ENCODE results near the gene MDFI. TPM values are rescaled to one million over a fixed set of nuclear protein-coding genes. Genes with fewer than 3 reads are reported as not detected.

Gene MDFI
- total and polyA plus RNA-seq, 2 experiments from 2014 or later = not detected

DNA sequence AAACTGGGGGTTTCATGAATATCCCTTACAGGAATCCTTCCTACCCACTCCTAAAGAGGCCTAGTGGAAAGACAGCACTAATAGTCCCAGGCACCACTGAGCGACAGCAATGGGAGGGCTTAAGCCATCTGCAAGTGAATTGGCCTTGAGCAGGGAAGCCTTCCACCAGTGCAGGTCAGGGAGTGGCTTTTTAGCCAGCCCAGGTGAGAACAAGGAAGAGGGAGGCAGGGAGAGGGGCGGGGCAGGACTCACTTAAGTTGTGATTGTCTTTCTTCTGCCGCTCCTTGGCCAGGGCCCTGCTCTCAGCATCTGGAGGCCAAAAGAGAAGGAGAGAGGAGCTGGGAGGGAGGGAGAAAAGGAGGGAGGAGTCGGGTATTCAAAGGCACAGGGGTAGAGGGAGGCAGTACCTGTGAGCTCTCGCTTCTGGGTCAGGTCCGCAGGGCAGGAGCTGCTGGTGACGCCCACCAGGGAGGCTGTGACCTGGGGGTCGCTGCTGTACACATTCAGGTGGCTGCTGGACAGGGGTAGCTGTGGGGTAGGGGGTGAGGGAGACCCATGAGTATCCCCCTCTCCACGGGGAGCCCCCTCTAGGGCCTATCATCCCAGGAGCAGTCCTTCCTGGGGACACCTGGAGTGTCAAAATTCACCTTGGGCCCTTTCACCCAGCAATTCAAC lies 49.4 kb downstream of the MDFI start:
- H3K9me3 ChIP-seq (ENCODE audit: low read depth) = no peaks in the 10 kb centered on the region
- no peaks in the 10 kb centered on the region for H3K79me2 ChIP-seq (ENCODE audit: insufficient read depth)
- no peak overlapping the region for H3K27ac ChIP-seq
- peaks cover 8% of the 10 kb centered on the region for H3K4me1 ChIP-seq (ENCODE audit: insufficient read depth)
- no peak overlapping the region for H2AFZ ChIP-seq
- 80 to 87% methylated on average over 9 of the region's 9 CpGs for WGBS, 2 experiments (ENCODE audit: low coverage in 1 of 2, low lambda C conversion rate in 2 of 2, missing lambda C conversion rate in 2 of 2)
- H3F3A ChIP-seq (ENCODE audit: insufficient read depth) = no peaks in the 10 kb centered on the region
- no peak for DNase-seq
- H4K20me1 ChIP-seq (ENCODE audit: insufficient read depth) = no peaks in the 10 kb centered on the region
- no peaks in the 10 kb centered on the region for H3K27me3 ChIP-seq (replicated peaks; ENCODE audit: insufficient read depth)
- no peaks in the 10 kb centered on the region for H3K9me2 ChIP-seq (ENCODE audit: insufficient read depth)
- H3K4me2 ChIP-seq (ENCODE audit: unreplicated experiment) = no peak overlapping the region
- TF ChIP-seq EZH2phosphoT487 (IDR thresholded peaks at IDR 0.05; ENCODE audit: insufficient read depth, low read depth) = no peak
- no peak for TF ChIP-seq EZH2 (IDR thresholded peaks at IDR 0.05; ENCODE audit: insufficient read depth, poor library complexity, severe bottlenecking)
- no peak overlapping the region for H3K4me3 ChIP-seq
- in situ Hi-C loops (cut with MboI) = no loop called here
- no peak overlapping the region for H3K9ac ChIP-seq
- H3K36me3 ChIP-seq (ENCODE audit: low read depth) = no peaks in the 10 kb centered on the region

DNA sequence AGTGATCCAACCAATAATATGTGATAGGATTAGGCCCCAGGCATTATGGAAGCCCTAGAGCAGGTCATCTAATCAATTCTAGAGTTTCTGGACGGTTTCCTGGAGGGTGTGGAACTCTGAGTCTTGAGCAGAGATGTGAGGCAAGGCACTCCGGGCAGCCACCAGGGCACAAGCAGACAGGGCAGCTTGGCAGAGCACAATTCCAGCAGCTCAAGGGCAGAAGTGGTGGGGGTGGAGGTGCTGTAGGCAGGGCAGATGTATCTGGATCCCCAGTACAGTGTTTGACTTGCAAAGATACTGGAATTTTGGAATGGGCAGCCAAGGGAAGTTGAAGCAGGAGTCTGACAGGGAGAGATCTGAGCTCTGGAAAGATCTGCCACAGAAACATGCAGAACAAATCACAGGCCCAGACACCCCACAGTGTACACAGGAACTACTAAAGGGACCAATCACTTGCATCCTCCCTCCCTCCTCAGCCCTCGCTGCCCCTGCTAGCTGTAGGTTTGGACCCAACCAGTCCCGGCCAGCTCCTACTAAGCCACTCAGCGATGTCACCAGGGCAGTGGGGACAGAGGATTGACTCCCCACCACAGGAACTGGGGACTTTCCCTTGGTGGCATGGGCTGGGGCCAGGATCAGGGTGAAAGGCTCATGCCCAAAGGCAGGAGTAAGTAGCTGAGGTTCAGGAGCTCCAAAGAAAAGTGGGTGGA lies 50.1 kb downstream of the MDFI start:
- H3K9me3 ChIP-seq (ENCODE audit: low read depth) = no peaks in the 10 kb centered on the region
- no peaks in the 10 kb centered on the region for H3F3A ChIP-seq (ENCODE audit: insufficient read depth)
- no peak for DNase-seq
- H2AFZ ChIP-seq = no peak overlapping the region
- no peak overlapping the region for H3K4me2 ChIP-seq (ENCODE audit: unreplicated experiment)
- no peaks in the 10 kb centered on the region for H3K9me2 ChIP-seq (ENCODE audit: insufficient read depth)
- no peaks in the 10 kb centered on the region for H4K20me1 ChIP-seq (ENCODE audit: insufficient read depth)
- H3K79me2 ChIP-seq (ENCODE audit: insufficient read depth) = no peaks in the 10 kb centered on the region
- no peaks in the 10 kb centered on the region for H3K36me3 ChIP-seq (ENCODE audit: low read depth)
- H3K4me1 ChIP-seq (ENCODE audit: insufficient read depth) = peaks cover 8% of the 10 kb centered on the region
- in situ Hi-C loops (cut with MboI) = no loop called here
- H3K4me3 ChIP-seq = no peak overlapping the region
- TF ChIP-seq EZH2 (IDR thresholded peaks at IDR 0.05; ENCODE audit: insufficient read depth, poor library complexity, severe bottlenecking) = no peak
- TF ChIP-seq EZH2phosphoT487 (IDR thresholded peaks at IDR 0.05; ENCODE audit: insufficient read depth, low read depth) = no peak
- H3K27ac ChIP-seq = no peak overlapping the region
- 84 to 90% methylated on average over 5 of the region's 5 CpGs for WGBS, 2 experiments (ENCODE audit: low coverage in 1 of 2, low lambda C conversion rate in 2 of 2, missing lambda C conversion rate in 2 of 2)
- no peaks in the 10 kb centered on the region for H3K27me3 ChIP-seq (replicated peaks; ENCODE audit: insufficient read depth)
- H3K9ac ChIP-seq = no peak overlapping the region

DNA sequence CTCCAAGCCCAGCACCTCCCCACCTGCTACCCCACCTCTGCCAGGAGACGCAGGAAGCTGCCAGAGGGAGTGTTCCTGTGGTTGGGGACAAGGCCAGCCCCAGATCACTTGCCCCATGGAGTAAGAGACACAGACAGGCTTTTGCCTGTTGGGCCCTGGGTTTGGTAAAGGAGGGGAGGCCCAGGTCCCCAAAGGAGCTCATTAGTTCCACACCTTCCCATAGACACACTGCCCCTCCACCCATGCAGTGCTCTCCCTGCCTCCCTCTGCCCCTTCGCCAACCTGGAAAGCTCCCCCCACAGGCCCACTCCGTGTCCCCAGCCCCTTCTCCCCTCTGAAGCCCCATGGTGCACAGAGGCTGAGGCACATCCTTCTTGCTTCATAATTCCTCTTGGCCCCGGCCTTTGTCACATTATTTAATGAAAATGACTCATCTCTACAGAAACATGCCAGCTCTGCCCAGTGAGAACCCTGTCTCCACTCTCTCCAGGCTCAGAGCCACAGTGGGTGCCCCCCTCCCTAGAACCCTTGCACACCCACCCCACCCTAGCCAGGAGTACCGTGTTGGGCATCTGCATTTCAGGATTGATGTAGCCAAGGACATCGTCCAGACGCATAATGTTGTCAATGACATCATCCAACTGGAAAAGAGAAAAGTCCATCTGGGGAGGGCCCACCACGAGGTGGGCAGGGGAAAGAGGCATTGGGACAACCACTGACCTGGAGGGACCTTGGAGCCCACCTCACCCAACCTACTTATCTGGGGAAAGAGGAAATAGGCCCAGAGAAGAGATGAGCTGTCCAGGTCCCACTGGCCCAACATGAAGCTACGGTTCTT lies 51.1 kb downstream of the MDFI start:
- Histone ChIP-seq H3K27me3 (replicated peaks; ENCODE audit: insufficient read depth) (no peaks in the 10 kb centered on the region), H3F3A (ENCODE audit: insufficient read depth) (no peaks in the 10 kb centered on the region), H3K79me2 (ENCODE audit: insufficient read depth) (no peaks in the 10 kb centered on the region), H3K4me1 (ENCODE audit: insufficient read depth) (peaks cover 8% of the 10 kb centered on the region), H3K9me3 (ENCODE audit: low read depth) (no peaks in the 10 kb centered on the region), H3K4me3 (no peak overlapping the region), H3K9me2 (ENCODE audit: insufficient read depth) (no peaks in the 10 kb centered on the region), H3K4me2 (ENCODE audit: unreplicated experiment) (no peak overlapping the region), H3K36me3 (ENCODE audit: low read depth) (no peaks in the 10 kb centered on the region), H3K9ac (no peak overlapping the region), H2AFZ (no peak overlapping the region), H4K20me1 (ENCODE audit: insufficient read depth) (no peaks in the 10 kb centered on the region), H3K27ac (no peak overlapping the region)
- in situ Hi-C loops (cut with MboI) = no loop called here
- WGBS, 2 experiments (ENCODE audit: low coverage in 1 of 2, low lambda C conversion rate in 2 of 2, missing lambda C conversion rate in 2 of 2) = 30% methylated on average over 9 of the region's 9 CpGs
- DNase-seq = peak; percentile 79
- TF ChIP-seq EZH2phosphoT487 (IDR thresholded peaks at IDR 0.05; ENCODE audit: insufficient read depth, low read depth) = no peak
- no peak for TF ChIP-seq EZH2 (IDR thresholded peaks at IDR 0.05; ENCODE audit: insufficient read depth, poor library complexity, severe bottlenecking)

DNA sequence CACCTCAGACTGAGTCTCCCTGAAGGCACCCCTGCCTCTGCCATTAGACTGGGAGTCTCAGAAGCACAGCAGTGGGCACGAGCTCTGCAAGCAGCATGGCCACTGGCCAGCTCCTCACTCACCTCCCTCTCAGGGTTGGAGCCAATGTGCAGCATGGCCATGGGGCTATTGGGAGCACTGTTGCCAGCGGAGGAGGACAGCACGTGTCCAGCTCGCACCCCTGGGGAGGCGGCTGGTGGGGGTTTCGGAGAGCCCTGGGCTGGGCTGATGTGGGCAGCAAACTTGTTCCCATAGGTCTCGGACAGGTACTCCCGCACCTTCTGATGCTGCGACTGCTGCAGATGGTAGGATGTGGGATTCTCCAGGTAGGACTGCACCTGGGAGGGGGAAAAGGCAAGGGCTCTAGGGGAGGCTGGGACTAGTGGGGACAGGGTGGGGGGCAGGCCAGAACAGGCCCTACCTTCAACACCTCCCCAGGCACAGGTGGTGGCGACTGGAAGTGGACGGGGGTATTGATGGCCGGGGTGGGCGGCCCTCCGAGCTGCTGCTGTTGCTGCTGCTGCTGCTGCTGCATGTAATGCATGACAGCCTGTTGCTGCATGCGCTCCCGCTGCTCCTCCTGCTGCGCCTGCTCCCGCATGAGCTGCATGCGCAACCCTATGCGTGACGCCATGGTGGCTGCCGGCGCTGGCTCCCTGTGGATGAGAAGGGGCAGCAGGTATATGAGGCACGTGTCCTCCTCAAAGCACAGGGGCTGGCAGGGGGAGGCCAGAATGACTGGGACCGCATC lies 52.5 kb downstream of the MDFI start:
- no peaks in the 10 kb centered on the region for H3K27me3 ChIP-seq (replicated peaks; ENCODE audit: insufficient read depth)
- H3K79me2 ChIP-seq (ENCODE audit: insufficient read depth) = no peaks in the 10 kb centered on the region
- no peak overlapping the region for H3K4me2 ChIP-seq (ENCODE audit: unreplicated experiment)
- 94% methylated on average over 25 of the region's 25 CpGs for WGBS, 2 experiments (ENCODE audit: low coverage in 1 of 2, low lambda C conversion rate in 2 of 2, missing lambda C conversion rate in 2 of 2)
- TF ChIP-seq EZH2phosphoT487 (IDR thresholded peaks at IDR 0.05; ENCODE audit: insufficient read depth, low read depth) = no peak
- TF ChIP-seq EZH2 (IDR thresholded peaks at IDR 0.05; ENCODE audit: insufficient read depth, poor library complexity, severe bottlenecking) = no peak
- H3K36me3 ChIP-seq (ENCODE audit: low read depth) = no peaks in the 10 kb centered on the region
- no peak overlapping the region for H2AFZ ChIP-seq
- in situ Hi-C loops (cut with MboI) = no loop called here
- H3F3A ChIP-seq (ENCODE audit: insufficient read depth) = no peaks in the 10 kb centered on the region
- no peaks in the 10 kb centered on the region for H4K20me1 ChIP-seq (ENCODE audit: insufficient read depth)
- H3K9ac ChIP-seq = no peak overlapping the region
- H3K4me1 ChIP-seq (ENCODE audit: insufficient read depth) = peaks cover 8% of the 10 kb centered on the region
- H3K27ac ChIP-seq = no peak overlapping the region
- no peaks in the 10 kb centered on the region for H3K9me2 ChIP-seq (ENCODE audit: insufficient read depth)
- H3K4me3 ChIP-seq = no peak overlapping the region
- no peak for DNase-seq
- H3K9me3 ChIP-seq (ENCODE audit: low read depth) = no peaks in the 10 kb centered on the region
